ENCODE data around the gene CRYAB.

CRYAB gene

DNA sequence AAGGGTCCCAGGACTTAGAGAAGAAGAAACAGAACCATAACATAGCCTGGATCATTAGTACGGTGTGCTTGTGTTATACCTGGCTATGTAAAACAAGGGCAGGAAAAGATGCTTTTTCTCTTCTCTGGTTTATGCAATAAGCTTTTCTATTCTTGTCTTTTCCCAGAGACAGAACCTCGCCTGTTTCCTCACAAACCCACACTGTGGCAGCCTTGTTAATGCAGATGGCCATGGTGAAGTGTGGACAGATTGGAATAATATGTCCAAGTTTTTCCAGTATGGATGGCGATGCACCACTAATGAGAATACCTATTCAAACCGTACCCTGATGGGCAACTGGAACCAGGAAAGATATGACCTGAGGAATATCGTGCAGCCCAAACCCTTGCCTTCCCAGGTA, 29.4 kb downstream of the CRYAB start:
- TF ChIP-seq, protein P1, sequence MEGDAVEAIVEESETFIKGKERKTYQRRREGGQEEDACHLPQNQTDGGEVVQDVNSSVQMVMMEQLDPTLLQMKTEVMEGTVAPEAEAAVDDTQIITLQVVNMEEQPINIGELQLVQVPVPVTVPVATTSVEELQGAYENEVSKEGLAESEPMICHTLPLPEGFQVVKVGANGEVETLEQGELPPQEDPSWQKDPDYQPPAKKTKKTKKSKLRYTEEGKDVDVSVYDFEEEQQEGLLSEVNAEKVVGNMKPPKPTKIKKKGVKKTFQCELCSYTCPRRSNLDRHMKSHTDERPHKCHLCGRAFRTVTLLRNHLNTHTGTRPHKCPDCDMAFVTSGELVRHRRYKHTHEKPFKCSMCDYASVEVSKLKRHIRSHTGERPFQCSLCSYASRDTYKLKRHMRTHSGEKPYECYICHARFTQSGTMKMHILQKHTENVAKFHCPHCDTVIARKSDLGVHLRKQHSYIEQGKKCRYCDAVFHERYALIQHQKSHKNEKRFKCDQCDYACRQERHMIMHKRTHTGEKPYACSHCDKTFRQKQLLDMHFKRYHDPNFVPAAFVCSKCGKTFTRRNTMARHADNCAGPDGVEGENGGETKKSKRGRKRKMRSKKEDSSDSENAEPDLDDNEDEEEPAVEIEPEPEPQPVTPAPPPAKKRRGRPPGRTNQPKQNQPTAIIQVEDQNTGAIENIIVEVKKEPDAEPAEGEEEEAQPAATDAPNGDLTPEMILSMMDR (IDR thresholded peaks at IDR 0.05; ENCODE audit: borderline replicate concordance, insufficient read depth, low read depth, low read length): no peak
- no peak overlapping the region for H3K4me3 ChIP-seq (ENCODE audit: low read depth, low read length)

DNA sequence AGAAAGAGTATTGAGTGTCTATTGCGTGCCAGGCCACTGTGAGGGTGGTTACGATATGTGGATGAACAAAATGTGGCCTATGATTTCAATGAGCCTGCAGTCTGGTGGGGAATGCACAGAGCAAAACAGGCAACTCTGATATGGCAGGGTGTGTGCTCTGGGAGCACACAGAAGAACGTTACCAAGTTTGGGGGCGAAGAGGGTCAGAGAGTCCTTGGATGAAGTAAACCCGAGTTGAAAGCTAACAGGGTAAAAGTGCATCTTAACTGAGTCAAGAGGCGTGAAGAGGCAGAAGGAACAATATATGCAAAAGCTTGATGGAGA, 32.0 kb downstream of the CRYAB start:
- TF ChIP-seq, protein P1 (IDR thresholded peaks at IDR 0.05; ENCODE audit: borderline replicate concordance, insufficient read depth, low read depth, low read length): no peak

DNA sequence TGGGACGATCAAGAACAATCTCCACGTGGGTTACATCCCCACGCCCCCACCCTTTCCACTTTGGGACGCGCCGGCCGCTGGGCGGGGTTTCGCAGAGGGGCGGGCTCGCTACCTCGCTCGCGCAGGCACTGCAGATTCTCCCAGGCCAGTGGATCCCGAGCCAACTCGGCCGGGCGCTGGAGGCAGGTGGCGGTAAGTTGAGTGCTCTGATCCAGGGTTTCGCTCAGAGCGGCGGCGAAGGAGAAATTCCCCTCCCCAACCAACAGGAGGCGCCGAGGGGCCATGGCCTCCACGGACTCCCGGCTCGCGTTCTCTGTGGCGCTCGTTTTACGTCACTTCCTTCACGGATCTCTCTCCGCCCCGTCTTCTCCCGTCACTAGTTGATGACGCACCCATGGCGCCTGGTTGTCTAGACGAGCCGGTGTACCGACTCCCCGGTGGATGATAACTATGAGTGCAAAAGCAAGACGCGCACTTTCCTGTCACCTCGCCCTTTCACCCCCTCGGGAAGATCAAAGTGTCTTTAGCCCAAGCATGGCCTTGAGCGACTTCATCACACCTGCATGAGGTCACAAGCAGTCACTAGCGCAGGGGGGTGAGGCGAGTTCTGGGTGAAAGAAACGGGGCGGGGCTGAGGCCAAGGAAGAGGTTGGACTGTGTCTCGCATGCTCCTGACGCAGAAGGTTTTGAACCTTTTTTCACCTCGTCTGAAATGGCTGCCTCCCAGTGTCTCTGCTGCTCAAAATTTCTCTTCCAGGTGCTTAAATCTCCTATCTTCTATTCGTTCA, 32.5 kb downstream of the CRYAB start, which contains the start of the genes CFAP68 and FDXACB1:
Gene CFAP68 (plus strand): TSS at position 693 of the 788 bp plus-strand sequence. CDS start 20 bp downstream, at position 713.
Gene FDXACB1 (minus strand): TSS at position 317 of the 788 bp plus-strand sequence. CDS start 33 bp downstream, at position 284.
- TF ChIP-seq, protein P1 (IDR thresholded peaks at IDR 0.05; ENCODE audit: borderline replicate concordance, insufficient read depth, low read depth, low read length): peak; percentile 95
- H3K4me3 ChIP-seq (ENCODE audit: low read depth, low read length): peak within 1 kb of the TSS; percentile 63

More for the DNA sequence above, 32.0 kb downstream of the CRYAB start:
- peak overlapping the region; percentile 63 for H3K4me3 ChIP-seq (ENCODE audit: low read depth, low read length)

DNA sequence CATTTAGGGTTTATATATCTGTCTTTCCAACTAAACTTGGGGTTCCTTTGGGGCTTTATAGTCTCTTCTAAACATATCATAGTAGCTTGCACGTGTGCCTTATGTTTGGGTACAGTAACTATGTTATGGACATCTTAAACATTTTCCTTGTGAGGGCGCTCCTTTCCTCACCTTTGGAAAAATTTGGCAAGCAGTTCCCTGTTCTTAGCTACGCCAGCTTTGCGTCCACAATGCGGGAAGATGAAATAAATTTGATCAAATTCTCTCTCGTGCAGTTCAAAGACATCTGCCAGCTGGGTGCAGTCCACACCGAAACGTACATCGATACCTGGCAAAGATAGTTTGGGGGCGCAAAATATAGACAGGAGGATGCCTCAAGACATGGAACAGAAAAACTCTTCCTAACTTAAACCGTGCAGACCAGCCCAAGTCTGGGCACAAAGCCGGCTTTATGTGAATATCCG, 33.2 kb downstream of the CRYAB start:
- H3K4me3 ChIP-seq (ENCODE audit: low read depth, low read length): peak overlapping the region; percentile 63
- TF ChIP-seq, protein P1 (IDR thresholded peaks at IDR 0.05; ENCODE audit: borderline replicate concordance, insufficient read depth, low read depth, low read length): no peak

DNA sequence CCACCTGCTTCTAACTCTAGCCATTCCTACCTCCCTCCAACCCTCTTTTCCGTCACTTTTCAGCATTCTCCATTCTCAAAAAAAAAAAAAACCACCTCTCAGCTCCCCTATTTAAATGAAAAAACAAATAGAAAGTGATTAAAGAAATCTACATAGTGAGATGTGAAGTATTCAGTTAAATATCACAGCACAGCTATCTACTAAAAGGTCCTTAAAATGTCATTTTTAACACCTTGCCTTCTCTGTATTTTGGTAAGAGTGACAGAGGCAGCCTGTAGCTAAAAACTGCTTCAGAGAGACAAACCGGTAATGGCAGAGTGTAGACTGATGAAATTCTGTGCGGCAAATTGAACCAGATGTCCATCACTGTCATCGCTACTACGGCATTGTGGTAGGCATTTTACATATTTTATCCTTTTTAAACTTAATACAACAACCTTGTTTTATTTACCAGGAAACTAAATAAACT, 39.8 kb downstream of the CRYAB start:
- H3K4me3 ChIP-seq (ENCODE audit: low read depth, low read length): peak overlapping the region; percentile 87
- TF ChIP-seq, protein P1 (IDR thresholded peaks at IDR 0.05; ENCODE audit: borderline replicate concordance, insufficient read depth, low read depth, low read length): no peak

DNA sequence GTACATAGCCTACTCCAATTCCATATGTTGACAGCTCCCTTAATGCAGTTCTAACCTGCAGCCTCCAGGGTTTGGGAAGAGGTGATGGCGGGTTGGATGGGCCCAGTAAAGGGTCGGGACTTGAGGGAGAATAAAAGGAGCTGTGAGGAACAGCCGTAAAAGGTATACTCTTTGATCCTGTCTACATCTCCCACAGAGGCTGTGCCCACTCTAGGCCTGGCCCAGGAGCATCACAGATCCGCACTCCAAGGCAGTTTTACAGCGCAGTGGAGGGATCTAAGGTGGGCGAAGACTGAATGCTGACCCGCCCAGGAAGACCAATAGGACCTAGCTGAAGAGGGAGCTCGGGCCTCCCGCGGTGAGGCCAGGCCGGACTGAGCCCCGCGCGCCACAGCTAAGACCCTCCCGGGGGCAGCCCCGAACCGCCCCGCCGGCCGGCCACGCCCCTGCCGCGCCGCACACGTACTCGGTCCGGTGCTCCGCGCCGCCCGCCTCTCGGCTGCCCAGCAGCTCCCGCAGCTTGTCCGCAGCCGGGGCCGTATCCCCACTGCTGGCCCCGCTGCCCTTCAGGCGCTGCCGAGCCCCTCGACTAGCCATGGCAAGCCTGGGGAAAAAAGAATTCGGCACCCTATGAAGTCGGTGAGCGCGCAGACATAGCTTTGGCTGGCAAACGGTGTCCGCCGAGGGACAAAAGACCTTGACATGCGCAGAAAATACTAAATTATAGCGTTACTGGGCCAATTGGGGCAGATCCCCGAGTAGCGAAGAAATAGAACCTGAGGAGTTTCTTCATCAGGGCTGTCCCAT, 40.5 kb downstream of the CRYAB start, which contains the start of gene ALG9:
Gene ALG9 (minus strand): TSS at position 696 of the 807 bp plus-strand sequence. CDS start 99 bp downstream, at position 597.
- H3K4me3 ChIP-seq (ENCODE audit: low read depth, low read length): peak within 1 kb of the TSS; percentile 87
- TF ChIP-seq, protein P1 (IDR thresholded peaks at IDR 0.05; ENCODE audit: borderline replicate concordance, insufficient read depth, low read depth, low read length): peak; percentile 24; the same call in 1 of the 2 replicates

Measured in GM12875 (cell line).